ENCODE results near the gene SARNP.

SARNP gene

DNA sequence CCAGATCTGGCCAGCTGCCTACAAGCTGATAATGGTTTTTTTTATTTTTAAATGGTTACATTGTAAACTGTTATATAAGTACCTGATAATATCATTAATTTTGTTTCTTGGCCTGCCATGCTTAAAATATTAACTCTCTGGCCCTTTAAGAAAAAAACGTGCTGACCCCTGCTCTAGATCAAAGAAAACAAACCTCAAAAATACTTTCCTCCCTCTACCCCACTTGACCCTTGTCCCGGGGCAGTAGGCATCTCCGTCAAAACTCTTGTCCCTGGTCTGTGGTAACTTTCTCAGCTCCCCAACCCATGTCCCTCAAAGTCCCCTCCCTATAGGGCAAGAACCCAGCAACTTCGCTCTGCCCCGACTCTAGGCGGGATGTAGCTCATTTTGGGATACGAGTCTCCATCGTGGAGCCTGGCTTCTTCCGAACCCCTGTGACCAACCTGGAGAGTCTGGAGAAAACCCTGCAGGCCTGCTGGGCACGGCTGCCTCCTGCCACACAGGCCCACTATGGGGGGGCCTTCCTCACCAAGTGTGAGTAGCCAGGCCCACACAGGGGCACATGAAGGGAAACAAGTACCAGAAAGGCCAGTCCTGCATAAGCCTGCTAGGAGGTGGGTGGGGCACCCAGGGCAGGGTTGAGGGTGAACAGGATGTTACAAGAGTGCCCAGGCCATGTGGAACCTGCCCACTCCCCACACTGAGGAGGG lies 93.9 kb downstream of the SARNP start:
- DNase-seq = no peak

- no peak for DNase-seq
Measured at GRCh38 chr12:55722948-55723347, 94.6 kb downstream of the SARNP start.

- DNase-seq = no peak
Measured at GRCh38 chr12:55721601-55722213, 95.8 kb downstream of the SARNP start.

DNA sequence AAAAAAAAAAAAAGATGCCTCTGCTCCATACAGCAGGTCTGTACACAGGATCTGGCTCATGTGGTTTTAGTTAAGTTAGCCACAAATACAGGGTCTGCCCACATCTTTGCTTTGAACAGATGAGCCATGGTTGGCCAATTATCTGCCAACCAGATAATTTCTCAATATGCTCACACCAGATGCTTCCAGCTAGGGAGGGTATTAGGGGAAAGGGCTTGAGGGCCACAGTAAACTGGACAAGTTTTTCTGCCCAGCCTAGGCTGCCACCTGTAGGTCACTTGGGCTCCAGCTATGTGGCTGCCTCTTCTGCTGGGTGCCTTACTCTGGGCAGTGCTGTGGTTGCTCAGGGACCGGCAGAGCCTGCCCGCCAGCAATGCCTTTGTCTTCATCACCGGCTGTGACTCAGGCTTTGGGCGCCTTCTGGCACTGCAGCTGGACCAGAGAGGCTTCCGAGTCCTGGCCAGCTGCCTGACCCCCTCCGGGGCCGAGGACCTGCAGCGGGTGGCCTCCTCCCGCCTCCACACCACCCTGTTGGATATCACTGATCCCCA lies 96.6 kb downstream of the SARNP start:
- no peak for DNase-seq

- DNase-seq = no peak
Measured at GRCh38 chr12:55720071-55720564, 97.4 kb downstream of the SARNP start, which contains the start of gene RDH5. TSS of gene RDH5 (plus strand) at chr12:55720393. CDS start at chr12:55721185, 792 bp downstream.

DNA sequence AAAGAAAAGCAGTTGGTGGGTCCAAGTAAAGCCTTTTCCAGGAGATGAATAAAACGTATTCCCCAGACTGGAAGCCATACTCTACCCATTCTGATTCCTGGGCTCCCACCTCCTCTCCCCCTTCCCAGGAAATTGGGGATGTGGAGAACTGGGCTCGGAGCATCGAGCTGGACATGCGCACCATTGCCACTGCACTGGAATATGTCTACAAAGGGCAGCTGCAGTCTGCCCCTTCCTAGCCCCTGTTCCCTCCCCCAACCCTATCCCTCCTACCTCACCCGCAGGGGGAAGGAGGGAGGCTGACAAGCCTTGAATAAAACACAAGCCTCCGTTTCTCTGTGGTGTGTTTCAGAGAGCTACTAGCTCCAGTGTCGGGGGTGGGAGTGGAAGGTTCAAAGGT lies 98.2 kb downstream of the SARNP start:
- DNase-seq = no peak

DNA sequence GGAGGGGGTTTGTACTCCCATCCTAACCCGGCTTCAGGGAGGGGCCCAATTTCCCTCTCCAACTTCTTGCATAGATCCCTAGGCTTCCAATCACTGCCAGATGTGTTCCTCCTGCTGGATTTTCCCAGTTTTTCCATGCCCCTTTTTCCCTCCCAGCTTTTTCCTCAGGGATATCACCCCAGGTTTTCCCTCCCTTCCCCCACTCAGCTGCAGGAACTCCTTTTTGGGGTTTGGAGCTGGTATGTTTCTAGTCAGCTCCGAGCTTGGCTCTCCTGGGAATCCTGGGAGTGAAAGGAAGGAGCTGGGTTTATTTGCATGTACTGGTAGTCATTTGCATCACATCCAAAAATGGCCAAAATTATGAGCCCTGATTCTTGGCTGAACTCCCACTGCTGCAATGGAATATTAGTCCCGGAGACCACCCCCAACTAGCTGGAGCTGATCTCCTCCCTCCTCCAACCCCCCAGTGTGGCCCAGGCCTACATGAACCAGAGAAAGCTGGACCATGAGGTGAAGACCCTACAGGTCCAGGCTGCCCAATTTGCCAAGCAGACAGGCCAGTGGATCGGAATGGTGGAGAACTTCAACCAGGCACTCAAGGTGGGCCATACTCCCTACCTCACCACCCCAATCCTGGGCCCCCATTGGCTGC lies 98.8 kb downstream of the SARNP start:
- no peak for DNase-seq

DNA sequence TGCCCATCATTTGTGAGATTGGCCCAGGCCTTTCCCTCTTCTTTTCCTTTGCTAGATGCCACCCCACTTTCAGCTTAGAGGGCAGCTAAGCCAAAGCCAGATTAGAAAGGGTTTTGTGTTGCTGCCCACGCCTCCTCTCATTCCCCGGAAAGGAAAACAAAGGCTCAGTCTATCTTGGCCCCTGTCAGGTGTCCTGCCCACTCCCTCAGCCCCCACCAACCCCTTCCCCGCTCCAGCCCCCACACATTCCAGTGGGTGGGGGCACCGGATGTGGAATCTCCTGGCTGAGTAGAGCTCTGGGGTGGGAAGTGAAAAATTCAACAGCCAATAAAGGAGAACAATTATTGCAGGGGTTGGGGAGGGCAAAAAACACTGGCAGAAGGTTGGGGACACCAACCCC lies 99.5 kb downstream of the SARNP start:
- DNase-seq = no peak

GRCh38 chr12:55717011-55718007 lies 100.2 kb downstream of the SARNP start:
- no peak for DNase-seq

DNA sequence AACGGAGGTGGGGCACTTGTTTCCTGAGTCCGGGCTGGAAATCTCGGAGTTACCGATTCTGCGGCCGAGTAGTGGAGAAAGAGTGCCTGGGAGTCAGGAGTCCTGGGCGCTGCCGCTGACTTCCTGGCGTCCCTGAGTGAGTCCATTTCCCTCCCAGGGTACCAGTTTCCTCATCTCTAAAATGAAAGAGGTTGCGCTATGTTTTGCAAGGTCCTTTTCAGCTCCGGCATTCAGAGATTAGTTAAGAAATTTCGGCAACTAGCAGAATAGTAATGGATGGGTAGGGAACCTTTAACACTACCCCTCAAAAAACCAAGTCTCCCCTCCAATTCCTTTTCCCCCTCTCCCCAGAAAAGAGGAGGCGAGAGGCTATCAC lies 101.0 kb downstream of the SARNP start:
- DNase-seq = no peak

- peak; percentile 93 for DNase-seq
Measured at GRCh38 chr12:55715833-55716581, 101.5 kb downstream of the SARNP start, which contains the start of gene BLOC1S1. TSS of gene BLOC1S1 (plus strand) at chr12:55716046. CDS start at chr12:55716052, 6 bp downstream.

GRCh38 chr12:55715169-55715764 lies 102.3 kb downstream of the SARNP start:
- no peak for DNase-seq

DNA sequence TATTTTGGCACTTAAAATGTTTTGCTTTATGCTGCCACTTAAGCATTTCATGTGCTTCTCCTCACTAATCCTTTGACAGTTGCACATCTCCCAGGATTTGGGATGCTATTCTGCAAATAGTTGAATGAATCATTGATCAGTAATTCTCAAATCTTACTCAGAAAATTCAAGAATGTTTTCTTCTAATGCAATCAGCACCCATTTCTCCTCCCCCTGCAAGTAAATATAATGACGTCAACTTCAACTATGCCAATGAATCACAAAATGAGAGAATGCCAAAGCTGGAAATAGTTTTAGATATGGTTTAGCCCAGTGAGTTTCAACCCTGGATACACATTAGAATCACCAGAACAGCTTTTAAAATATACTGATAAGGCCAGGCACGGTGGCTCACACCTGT lies 103.8 kb downstream of the SARNP start:
- DNase-seq = no peak

- no peak for DNase-seq
Measured at GRCh38 chr12:55712700-55713415, 104.7 kb downstream of the SARNP start.

DNA sequence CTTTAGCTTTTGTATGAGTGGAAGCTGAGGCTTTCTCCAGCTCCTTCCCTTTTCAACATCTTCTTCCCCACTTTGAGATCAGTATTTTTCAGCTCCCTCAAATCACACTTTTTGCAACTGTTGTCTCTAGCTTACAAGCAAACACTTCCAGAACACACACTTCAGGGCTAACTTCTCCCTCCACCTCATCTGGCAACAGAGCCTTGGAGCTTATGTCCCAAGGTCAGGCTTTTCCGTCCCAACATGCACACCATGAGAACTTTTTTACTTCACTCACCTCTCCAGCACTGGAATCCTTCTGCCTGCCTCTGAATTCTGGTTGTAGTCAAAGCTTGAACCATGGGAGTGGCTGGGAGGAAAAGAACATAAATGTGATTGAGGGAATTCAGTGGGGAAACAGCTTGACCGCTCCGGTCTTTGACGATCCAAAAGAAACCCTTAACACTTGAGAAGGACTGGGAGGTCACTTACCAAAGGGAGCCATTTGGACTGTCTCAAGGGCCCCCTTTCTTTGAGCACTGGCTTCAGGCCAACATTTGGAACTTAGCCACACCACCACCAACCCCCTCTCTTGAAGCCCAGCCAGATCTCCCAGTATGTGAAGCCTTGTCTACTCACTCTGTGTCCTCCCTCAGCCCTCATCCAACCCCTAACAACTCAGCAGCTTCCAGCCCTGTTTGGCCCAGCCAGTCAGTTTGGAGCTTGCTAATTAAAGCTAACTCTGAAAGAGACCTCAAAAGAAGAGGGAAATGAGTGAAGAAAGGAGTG lies 105.6 kb downstream of the SARNP start:
- DNase-seq = no peak

DNA sequence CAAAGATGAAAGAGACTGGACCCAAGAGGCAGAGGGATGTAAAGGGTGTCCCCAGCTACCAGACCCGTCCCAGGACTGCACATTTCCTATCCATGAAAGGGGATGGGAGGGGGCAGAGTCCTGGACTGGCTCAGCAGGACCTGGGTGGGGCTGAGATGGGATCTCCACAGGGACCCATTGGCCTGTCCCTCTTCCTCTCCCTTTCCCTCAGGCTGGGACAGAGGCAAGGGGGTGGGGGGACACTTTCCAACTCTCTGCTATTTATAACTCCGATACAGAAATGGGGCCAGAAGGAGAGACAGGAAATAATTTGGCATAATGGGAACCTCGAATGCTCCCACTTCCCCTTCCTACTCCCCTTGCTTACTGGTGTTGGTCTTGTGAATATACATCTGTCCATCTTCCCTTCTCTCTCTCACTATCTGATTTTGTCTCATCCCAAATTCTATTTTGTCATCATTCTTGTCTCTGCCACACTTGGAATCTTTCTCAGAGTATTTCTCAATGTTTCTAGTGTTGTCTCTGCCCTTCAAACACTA lies 108.8 kb downstream of the SARNP start:
- DNase-seq = no peak

- DNase-seq = peak; percentile 59
Measured at GRCh38 chr12:55707841-55708694, 109.5 kb downstream of the SARNP start, which contains the start of gene ITGA7. TSS of gene ITGA7 (minus strand) at chr12:55707904. CDS start at chr12:55707682, 222 bp downstream.

Data from effector CD8-positive, alpha-beta T cell (primary cell).